ENCODE results near the gene NCOA6.
"Not testable (repeated sequence)": the region's sequence is repeated elsewhere in the genome, so short reads cannot be mapped to it uniquely, and the experiment has no call there.

The NCOA6 gene

DNA sequence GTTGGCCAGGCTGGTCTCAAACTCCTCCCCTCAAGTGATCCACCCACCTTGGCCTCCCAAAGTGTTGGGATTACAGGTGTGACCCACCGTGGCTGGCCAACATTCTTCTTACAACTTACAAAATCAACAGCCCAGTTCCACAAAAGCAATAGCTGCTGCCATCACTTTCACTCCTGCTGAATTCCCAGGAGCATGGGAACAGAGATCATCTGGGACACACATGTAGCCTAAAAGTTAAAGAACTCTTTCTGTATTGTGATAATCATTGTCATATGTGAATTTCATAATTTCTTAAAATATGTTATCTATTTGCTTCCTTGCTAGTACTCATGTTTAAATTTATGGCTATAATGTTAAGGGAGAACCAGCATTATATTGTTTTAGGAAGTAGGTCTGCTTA is 51.7 kb downstream of the NCOA6 start:
- DNase-seq = no peak

DNA sequence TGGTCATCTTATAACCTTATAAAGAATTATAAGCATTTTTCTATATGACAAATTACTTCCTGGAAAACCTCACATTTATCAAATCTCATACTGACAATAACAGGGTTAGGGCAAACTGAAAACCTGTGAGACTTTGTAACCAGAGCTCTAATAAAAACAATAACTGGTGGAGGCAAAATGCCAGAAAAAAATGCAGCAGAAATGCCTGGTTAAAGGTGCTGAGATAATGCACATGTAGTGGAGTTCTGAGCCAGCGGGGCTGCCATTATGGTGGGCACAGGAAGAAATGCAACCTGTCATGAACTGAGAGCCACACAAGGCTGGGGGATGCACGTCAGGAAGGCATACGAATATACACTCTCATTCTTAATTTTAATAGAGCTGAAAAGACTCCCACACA is 53.0 kb downstream of the NCOA6 start:
- no peak for DNase-seq

DNA sequence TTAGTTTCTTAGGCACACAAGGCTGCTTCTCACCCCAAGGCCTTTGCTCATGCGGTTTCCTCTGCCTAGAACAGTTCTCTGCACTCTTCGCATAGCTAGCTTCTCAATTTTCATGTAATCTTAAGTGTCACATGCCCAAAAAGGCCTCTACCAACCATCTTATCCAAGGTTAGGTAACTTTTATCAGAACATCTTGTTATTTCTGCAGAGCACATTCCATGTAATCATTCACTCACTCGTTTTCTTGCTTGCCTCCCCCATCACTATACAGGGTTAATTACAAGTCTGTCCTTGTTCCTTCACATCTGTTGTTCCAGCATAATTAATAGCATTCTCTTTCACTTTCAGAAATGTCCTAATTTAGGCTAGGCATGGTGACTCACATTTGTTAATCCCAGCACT is 53.8 kb downstream of the NCOA6 start:
- peak; percentile 7 for DNase-seq

DNA sequence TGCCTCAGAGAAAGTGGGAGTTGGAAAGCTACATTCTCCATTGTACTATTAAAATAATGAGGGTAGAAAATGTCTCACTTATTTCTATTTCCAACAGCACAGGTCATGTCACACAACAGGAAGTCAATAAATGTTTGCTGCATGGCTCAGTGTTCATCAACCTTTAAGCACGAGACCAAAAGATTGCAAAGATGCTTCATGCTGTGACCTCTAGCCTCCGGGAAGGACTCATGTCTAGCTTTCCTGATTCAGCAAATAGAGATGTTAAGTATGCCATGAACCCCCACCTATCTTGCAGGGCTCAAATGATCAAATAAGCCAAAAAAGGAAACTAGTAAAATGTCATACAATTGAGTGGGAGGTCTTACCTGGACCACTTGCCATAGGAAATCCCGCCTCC is 57.4 kb downstream of the NCOA6 start:
- DNase-seq = no peak

DNA sequence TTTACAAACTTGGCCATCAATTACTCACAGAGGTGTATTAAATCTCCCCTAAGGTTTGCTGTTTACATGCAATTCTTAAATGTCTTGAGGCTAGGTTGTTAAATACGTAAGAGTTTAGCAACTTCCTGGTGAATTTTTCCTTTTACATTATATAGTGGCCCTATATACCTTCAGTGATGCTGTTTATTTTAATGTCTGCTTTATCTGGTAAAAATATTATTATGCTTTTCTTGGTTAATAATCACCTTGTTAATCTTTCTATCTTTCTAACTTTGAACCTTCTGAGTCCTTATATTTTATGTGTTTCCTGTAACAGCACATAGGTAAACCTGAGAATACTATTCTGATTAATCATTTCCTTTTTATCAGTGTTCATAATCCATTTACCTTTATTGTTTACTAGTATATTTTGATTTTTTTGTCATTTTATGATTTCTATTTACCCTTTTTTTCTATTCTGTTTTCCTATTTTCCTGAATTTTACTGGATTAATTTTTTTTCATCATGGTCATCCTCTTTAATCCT is 63.4 kb downstream of the NCOA6 start:
- DNase-seq = no peak

DNA sequence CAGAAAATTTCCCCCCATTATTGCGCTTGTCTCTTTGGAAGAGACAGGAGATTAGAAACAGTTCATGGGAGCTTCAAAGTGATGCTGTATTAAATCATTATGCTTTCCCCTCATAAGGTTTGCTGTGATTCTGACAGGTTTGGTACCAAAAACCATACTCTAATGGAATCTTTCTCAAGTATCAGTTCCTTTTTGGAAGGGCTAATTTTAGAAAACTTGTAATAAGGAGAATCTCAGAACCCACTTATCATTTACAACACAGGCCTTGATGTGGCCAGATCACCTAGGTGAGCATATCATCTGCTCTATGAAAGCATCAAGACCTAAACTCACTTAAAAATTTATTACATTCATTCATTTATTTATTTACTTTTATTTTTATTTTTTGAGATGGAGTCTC is 70.1 kb downstream of the NCOA6 start:
- no peak for DNase-seq

DNA sequence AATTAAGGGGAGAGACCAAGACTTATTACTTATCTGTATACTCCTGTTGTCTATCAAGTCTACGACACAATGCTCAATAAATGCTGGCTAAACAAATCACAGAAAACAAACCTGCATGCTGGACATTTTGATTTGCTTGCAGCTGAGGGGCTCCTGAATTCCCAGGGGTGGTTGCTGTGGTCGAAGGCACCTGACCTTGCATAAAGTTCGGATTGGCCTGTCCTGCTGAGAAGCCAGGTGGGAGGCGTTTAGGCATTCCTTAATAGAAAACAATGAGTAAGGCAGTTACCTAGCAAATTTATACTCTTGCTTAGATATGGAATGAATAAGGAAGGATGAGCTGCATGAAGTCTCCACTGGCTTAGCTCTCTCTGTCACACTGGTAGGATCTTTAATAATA is 70.8 kb downstream of the NCOA6 start:
- DNase-seq = no peak

DNA sequence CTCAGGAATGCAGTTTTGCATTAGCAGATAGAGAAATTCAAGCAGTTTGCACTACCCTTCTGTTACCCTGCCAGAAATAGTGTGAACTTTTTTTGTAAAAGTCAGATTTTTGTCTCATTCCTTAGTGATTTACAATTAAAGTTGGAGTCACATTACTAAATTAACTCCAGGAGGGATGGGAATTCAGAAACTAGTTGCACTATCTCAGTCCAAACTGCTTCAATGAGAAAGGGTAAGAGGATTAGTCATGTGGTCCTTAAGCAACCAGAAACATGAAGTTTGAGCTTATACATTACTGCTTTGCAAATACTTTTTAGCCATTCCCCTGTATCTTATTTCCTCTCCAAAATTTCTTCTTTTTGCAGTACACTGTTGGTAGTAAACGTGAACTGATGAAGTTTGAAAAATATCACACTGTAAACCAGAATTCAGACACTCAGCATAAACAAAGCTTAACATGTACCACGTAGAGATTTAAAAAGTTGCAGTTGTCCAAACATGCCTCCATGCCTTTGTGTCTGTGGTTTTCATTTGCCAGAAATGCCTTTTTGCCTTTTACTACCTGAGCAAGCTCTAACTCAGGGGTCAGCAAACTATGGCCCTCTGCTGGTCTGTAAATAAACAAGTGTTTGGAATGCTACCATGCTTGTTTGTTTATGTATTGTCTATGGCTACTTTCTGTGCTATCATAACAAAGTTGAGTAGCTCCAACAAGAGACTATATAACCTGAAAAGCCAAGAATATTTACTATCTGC is 71.6 kb downstream of the NCOA6 start:
- no peak for DNase-seq

DNA sequence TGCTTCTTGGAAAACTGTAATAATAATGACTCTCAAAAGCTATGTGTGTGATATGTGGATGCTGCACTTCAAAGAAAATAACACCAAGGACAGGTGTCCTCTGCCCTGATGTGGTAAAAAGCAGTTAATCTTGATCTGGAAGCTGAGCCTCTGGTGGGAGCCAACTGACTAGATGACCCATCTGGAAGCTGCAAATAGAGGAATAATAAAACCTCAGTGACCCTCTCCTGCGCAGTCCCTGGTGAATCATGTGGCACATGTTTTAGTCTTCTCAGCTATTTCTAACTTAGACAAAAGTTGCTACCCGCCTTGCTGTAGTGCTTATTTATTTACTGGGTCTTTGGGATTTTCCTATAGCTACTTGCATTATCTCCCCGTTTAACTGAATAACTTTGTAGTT is 74.0 kb downstream of the NCOA6 start:
- DNase-seq = no peak

DNA sequence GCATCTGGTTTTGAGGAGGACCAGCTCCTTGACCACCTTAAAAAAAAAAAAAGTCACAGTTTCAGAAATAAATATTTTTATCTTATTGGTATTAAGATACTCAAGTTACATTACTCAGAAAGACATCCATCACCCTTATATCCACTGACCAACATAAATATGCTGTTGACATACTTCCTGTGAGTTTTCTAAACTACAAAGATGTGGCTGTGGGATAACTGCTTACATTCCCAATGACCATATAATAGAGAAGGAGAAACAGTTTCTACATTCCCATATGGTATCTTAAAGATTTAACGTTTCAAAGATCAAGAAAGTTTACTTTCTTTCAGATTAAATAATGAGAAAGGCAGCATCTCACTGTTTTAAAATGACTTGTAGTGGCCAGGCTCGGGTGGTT is 75.0 kb downstream of the NCOA6 start:
- DNase-seq = no peak

DNA sequence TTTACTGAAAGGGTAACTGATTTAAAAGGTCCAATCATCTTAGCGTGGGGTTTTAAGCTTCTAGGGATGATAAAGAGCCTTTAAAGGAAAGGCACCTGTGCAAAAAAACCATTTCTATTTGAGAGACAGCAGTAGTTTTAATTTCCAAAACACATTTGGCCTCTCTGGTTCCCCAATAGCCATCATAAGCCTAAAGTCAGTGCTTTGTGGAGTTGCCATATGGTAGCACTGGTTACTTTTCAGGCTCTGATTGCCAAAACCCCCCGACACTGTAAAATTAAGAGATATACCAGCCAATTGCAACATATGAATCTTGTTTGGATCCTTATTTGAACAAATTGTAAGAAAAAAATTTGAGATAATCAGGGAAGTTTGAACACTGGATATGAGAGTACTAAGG is 76.7 kb downstream of the NCOA6 start:
- DNase-seq = no peak

DNA sequence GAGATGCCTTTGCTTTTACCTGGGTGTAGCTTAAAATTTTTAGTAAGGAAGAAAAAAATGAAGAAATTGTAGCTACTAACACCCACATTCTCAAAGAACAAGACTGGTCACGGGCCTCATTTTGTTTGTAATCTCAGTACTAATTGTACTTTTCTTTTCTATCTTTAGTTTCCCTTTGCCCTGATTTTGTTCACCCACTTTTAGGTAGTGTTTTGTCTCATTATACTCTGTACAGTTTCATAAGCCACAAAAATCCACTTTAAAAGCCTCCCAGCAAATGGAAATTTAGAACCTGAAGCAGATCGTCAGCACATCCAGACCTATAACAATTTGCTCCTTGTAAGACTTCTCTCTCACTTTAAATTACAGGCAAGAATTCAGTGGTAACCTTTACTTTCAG is 78.0 kb downstream of the NCOA6 start:
- DNase-seq = no peak

DNA sequence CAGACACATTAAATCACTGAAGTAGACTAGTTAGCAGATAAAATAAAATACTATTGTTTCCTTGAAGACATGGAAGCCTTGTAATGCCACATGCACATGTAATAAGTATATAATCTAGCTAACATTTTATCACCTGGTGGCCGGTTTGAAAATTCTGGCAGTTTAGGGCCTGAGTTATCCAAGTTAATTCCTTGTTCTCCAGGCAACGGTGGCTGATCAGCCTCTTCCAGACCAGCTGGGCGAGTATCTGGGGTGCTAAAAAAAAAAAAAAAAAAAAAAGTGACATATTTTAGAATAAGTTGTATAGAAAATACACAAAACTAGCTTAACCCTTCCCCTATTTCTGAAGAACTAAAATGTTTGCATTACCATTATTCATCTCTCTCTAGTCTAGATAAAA is 78.8 kb downstream of the NCOA6 start:
- no peak for DNase-seq

DNA sequence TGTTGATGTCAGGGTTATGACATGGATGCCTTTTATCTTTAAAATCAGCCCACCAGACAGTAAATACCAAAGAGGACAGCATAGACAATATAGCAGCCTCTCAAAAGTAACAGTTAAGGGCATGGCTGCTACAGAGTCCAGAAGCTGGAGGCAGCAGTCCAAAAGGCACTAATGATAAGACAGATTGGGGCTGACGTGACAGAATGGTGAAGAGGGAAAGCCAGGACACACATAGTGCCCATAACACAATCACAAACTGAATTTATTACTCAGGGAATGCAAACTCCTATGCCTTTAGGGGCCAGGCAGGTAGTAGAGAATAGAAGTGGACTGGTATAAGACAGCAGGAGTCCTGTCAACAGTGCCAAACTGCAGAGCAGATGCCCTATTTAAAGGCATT is 80.6 kb downstream of the NCOA6 start:
- no peak for DNase-seq

DNA sequence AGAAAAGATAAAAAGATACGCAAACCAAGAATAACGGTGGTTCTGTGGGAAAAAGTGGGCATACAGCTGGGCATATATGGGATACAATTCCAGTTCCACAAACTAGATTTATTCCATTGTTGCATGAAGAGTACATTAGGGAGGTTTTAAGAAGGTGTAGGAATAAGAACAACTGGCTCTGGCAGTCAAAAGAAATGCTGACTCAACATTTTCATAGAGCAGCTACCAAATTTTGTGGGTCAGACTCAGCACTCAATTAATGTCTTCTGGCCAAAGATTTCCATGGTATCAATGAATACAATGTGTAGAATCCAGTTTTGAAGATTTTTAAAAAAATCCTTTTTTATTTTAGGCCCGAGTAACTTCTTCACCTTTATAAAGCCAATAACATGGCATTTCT is 81.1 kb downstream of the NCOA6 start:
- DNase-seq = no peak

DNA sequence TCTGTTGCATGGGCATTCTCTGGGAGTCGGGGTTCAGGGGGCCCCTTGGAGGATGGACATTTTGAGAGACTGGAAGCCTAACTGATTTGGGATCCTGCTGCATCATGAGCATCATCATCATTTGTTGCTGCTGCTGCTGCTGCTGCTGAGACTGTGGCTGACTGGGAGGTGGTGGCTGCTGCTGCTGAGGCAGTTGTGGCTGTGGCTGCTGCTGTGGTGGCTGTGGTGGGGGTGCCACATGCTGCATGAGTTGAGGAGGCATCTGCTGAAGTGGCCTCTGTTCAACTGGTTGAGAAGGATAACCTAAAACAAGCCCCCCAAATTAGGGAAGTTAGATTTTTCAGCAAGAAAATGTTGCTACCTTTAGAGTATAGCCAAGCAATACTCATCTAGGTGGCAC is 82.4 kb downstream of the NCOA6 start:
- no peak for DNase-seq

DNA sequence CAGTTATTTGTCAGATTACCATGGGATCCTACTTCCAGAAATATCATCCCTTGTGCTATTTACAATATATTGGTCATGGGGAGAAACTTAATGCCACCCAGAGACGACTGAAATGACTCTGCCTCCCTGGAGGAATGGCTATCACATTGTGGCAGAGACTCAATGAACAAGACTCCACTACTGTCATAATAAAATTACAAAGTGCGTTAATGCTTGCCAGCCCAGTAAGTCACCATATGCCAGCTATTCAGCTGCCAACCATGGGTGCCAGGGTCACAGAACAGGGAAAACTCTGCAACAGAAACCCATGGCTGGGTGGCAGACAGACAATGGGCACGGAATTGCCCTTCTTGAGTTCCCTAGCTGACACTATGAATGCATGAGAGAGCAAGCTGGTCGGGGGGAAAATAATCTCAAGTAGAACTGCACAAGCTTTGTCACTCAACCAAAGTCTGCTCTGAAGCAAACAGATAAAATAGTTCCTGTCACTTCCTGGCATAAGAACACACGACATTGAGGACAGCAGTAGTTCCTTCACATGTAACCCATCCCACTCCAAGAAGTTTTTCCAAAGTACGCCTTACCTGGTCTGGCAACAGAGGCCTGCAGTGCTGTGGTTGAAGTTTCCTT is 89.2 kb downstream of the NCOA6 start:
- DNase-seq = no peak

DNA sequence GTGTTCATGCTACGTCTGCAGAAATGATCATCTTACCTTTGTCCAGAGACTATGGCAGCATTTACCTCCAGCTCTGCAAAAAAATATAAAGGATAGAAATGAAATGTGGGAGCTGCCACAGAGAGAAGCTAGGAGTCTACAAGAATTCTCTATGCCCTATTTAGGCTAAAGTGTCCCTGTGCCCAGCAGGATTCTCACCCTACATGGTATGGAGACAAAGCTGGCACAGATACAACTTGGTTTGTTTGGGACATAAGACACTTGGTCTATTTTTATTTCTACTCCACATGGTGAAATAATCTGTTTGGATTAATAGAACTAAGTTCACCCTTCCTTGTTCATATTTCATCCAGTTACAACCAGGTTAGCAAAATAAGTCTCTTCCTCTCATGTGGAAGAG is 92.9 kb downstream of the NCOA6 start:
- no peak for DNase-seq

DNA sequence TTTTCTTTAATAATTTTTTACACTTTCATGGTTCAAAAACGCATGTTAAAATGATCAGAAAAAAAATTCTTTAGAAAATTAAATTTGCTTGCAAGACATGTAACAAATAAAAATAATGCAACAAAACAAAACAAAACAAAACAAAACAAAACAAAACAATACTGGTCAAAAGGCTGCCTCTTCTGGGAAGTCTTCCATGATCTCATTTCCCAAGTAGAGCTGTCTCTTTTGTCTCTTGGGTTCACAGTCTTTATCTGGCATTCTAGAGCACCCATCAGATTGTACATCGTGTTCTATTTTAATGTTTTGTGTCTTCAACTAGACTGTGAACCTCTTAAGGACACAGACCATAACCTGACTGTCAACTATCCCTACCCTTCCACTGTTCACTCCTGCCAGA is 96.0 kb downstream of the NCOA6 start:
- no peak for DNase-seq

DNA sequence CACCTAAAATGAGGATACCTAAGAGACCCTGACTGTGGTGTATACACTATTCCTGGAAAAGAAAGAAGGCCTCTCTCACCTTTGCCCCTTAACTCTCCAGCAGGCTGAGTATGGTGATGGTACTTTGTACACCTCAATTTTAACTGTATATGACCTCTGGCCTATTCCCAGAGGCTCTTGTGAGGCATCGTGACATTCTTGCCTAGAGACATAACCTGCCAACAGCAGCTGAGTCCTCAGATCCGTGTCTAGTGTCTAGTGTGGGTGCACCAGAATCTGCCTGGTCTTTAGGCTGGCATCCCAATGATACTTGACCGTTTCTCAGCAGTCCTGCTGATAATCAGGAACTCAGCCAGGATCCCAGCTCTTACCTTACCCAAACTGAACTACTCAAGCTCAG is 101.3 kb downstream of the NCOA6 start:
- no peak for DNase-seq

DNA sequence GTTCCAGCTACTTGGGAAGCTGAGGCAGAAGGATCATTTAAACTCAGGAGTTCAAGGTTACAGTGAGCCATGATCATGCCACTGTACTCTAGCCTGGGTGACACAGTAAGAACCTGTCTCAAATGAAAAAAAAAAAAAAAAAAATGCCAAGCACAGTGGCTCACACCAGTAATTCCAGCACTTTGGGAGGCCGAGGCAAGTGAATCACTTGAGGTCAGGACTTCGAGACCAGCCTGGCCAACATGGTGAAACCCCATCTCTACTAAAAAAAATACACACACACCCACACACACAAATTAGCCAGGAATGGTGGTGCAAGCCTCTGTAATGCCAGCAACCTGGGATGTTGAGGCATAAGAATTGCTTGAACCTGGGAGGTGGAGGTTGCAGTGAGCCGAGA is 102.9 kb downstream of the NCOA6 start:
- not testable (repeated sequence) for DNase-seq

DNA sequence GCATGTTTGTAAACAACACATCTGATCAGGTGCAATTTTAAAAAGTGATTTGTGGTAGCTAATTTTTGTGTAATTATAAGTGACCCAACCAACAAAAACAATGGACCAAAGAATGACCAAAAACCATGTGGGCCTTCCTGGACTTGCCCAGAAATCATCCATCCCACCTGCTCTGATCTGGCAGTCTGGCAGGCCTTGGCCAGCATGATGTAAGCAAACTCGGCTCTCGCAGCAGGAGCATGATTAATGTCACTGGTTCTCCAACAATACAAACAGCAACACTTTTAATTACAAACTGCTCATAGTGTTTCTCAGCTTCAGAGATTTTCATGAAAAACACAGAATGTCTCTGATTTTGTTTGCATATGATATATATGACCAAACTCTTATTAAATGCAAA is 105.2 kb downstream of the NCOA6 start:
- DNase-seq = no peak

DNA sequence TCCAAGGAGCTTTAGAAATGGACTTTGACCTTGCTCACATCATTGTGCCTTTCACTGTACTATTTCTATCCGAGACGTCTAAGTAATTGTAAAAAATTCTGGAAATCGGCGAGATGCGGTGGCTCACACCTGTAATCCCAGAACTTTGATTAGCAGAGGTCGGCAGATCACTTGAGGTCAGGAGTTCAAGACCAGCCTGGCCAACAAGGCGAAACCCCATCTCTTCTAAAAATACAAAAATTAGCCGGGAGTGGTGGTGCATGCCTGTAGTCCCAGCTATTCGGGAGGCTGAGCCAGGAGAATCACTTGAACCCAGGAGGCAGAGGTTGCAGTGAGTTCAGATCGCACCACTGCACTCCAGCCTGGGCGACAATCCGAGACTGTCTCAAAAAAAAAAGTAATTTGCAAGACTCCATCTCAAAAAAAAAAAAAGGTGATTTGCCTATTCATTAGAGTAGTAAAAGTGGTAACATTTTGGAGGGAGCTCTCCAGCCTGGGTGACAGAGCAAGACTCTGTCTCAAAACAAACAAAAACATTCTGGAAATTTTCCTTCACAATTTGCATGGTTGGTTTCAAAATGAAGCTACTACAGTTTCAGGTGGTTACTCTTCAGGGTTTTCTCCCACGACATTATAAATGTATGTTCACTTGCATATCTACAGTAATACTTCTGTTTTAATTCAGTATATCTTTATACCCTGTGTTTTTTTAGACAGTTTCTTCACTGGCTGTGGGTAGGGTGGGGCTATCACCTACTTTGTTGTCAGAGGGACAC is 106.0 kb downstream of the NCOA6 start:
- not testable (repeated sequence) for DNase-seq

Measured in NCI-H2171 (cell line).